ENCODE data around the gene VAPA.
A peak's percentile ranks its signal among the peaks of the same experiment; 100 is the strongest.
"Not testable (repeated sequence)": the region's sequence is repeated elsewhere in the genome, so short reads cannot be mapped to it uniquely, and the experiment has no call there.

Gene VAPA

DNA sequence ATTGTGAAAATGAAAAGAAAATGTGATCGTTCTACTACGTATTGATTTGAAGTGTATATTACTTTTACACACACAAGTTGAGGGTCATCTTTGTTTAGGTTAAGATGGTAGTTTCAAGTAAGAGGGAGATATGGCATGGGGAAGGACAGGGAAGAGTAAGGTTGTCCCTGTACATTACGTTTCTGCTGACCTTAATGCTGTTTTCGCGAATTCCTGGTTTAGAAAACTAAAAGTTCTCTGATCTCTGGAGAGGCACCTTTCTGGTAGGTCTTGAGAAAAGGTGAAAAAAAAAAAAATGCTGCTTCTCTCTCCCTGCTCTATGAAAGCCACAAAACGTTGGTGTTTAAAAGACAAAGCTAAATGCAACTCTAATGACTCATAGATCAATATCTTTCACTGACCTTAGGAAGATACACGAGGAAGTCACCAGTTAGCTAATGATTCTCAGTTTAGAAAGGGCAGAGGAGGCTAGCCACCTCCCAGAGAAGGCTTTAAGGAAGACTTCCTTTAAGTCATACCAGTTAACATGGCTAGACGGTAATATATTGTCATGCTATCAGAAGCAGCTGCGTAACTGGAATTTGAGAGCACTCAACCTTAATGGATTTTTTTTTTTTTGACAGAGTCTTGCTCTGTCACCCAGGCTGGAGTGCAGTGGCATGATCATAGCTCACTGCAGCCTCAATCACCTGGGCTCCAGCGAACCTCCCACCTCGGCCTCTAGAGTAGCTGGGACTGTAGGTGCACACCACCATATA, 14.8 kb upstream of the VAPA start:
- peaks cover 3% of the 10 kb centered on the region for H3K27me3 Mint-ChIP-seq (ENCODE audit: low read depth)

GRCh38 chr18:9899550-9899930, 14.3 kb upstream of the VAPA start:
- DNase-seq (ENCODE audit: low spot score); H3K27ac Mint-ChIP-seq; H3K36me3 Mint-ChIP-seq (ENCODE audit: low read depth); H3K4me3 Mint-ChIP-seq; H3K27me3 Mint-ChIP-seq (ENCODE audit: low read depth); H3K9me3 Mint-ChIP-seq: not testable (repeated sequence)
- peaks cover 31% of the 10 kb centered on the region for H3K4me1 Mint-ChIP-seq (ENCODE audit: low read depth)

More for the DNA sequence above, 14.8 kb upstream of the VAPA start:
- DNase-seq (ENCODE audit: low spot score): peak; percentile 47
- Mint-ChIP-seq H3K4me3 (peak overlapping the region; percentile 21), H3K27ac (peak overlapping the region; percentile 34), H3K4me1 (ENCODE audit: low read depth) (peaks cover 35% of the 10 kb centered on the region), H3K36me3 (ENCODE audit: low read depth) (no peaks in the 10 kb centered on the region), H3K9me3 (no peaks in the 10 kb centered on the region)

- peaks cover 22% of the 10 kb centered on the region for H3K4me1 Mint-ChIP-seq (ENCODE audit: low read depth)
- no peaks in the 10 kb centered on the region for H3K9me3 Mint-ChIP-seq
- peaks cover 8% of the 10 kb centered on the region for H3K27me3 Mint-ChIP-seq (ENCODE audit: low read depth)
- H3K27ac Mint-ChIP-seq: no peak overlapping the region
- no peaks in the 10 kb centered on the region for H3K36me3 Mint-ChIP-seq (ENCODE audit: low read depth)
- DNase-seq (ENCODE audit: low spot score): no peak
- H3K4me3 Mint-ChIP-seq: no peak overlapping the region
These were observed 13.1 kb upstream of the VAPA start for GRCh38 chr18:9900699-9901098.

GRCh38 chr18:9901377-9901776, 12.4 kb upstream of the VAPA start:
- no peak for DNase-seq (ENCODE audit: low spot score)
- Mint-ChIP-seq H3K4me3 (no peak overlapping the region), H3K27me3 (ENCODE audit: low read depth) (peaks cover 12% of the 10 kb centered on the region), H3K27ac (no peak overlapping the region), H3K4me1 (ENCODE audit: low read depth) (peaks cover 20% of the 10 kb centered on the region), H3K36me3 (ENCODE audit: low read depth) (no peaks in the 10 kb centered on the region), H3K9me3 (no peaks in the 10 kb centered on the region)

DNA sequence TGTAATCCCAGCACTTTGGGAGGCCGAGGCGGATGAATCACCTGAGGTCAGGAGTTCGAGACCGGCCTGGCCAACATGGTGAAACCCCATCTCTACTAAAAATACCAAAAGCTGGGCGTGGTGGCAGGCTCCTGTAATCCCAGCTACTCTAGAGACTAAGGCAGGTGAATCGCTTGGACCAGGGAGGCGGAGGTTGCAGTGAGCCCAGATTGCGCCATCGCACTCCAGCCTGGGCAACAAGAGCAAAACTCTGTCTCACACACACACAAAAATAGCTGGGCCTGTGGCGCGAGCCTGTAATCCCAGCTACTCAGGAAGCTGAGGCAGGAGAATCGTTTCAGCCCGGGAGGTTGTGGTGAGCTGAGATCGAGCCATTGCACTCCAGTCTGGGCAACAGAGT, 11.6 kb upstream of the VAPA start:
- H3K9me3 Mint-ChIP-seq; DNase-seq (ENCODE audit: low spot score); H3K27ac Mint-ChIP-seq; H3K36me3 Mint-ChIP-seq (ENCODE audit: low read depth); H3K4me3 Mint-ChIP-seq: not testable (repeated sequence)
- peaks cover 20% of the 10 kb centered on the region for H3K27me3 Mint-ChIP-seq (ENCODE audit: low read depth)
- H3K4me1 Mint-ChIP-seq (ENCODE audit: low read depth): peaks cover 20% of the 10 kb centered on the region

DNA sequence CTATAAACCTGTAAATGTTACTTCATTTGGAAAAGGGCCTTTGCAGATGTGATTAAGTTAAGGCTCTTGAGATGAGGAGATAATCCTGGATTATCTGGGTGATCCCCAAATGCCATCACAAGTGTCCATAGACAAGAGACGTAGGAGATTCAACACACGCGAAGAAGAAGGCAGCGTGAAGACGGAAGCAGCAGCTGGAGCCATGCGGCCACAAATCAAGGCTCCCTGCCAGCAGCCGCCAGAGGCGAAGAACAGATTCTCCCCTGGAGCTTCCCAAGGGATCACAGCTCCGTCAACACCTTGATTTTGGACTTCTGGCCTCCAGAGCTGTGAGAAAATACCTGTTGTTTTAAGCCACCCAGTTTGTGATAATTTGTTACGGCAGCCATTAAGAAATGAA, 11.0 kb upstream of the VAPA start:
- Mint-ChIP-seq H3K9me3 (no peaks in the 10 kb centered on the region), H3K27ac (no peak overlapping the region), H3K27me3 (ENCODE audit: low read depth) (peaks cover 24% of the 10 kb centered on the region), H3K4me1 (ENCODE audit: low read depth) (peaks cover 16% of the 10 kb centered on the region), H3K4me3 (no peak overlapping the region), H3K36me3 (ENCODE audit: low read depth) (no peaks in the 10 kb centered on the region)
- no peak for DNase-seq (ENCODE audit: low spot score)

- H3K36me3 Mint-ChIP-seq (ENCODE audit: low read depth): no peaks in the 10 kb centered on the region
- H3K27me3 Mint-ChIP-seq (ENCODE audit: low read depth): peaks cover 38% of the 10 kb centered on the region
- H3K4me3 Mint-ChIP-seq: no peak overlapping the region
- no peak for DNase-seq (ENCODE audit: low spot score)
- no peak overlapping the region for H3K27ac Mint-ChIP-seq
- H3K4me1 Mint-ChIP-seq (ENCODE audit: low read depth): peaks cover 1% of the 10 kb centered on the region
- no peaks in the 10 kb centered on the region for H3K9me3 Mint-ChIP-seq
These were observed 8.4 kb upstream of the VAPA start for GRCh38 chr18:9905401-9905922.

- no peak overlapping the region for H3K27ac Mint-ChIP-seq
- no peak overlapping the region for H3K4me3 Mint-ChIP-seq
- H3K9me3 Mint-ChIP-seq: no peaks in the 10 kb centered on the region
- H3K27me3 Mint-ChIP-seq (ENCODE audit: low read depth): peaks cover 38% of the 10 kb centered on the region
- H3K36me3 Mint-ChIP-seq (ENCODE audit: low read depth): no peaks in the 10 kb centered on the region
- DNase-seq (ENCODE audit: low spot score): no peak
- H3K4me1 Mint-ChIP-seq (ENCODE audit: low read depth): no peaks in the 10 kb centered on the region
These were observed 7.3 kb upstream of the VAPA start for GRCh38 chr18:9906481-9906880.

DNA sequence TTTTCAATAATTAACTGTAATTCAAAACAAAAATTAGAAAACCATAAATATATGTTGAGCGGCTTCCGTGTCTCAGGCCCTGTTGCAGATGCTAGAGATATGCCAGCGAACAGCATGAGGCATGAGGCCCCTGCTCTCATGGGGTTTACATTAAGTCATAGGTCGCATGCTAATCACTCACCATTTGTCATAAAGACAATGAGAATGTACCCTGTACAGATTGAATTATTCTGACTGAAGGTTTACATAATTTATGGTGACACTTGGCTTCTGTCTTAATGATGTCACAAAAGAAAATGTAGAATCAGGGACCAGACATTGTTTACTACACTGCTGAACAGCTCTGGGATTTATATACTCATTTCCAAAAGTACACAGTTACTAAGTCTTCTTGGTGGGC, 5.9 kb upstream of the VAPA start:
- no peak overlapping the region for H3K4me3 Mint-ChIP-seq
- peaks cover under 1% of the 10 kb centered on the region for H3K4me1 Mint-ChIP-seq (ENCODE audit: low read depth)
- no peak for DNase-seq (ENCODE audit: low spot score)
- no peak overlapping the region for H3K27ac Mint-ChIP-seq
- peaks cover 38% of the 10 kb centered on the region for H3K27me3 Mint-ChIP-seq (ENCODE audit: low read depth)
- no peaks in the 10 kb centered on the region for H3K9me3 Mint-ChIP-seq
- no peaks in the 10 kb centered on the region for H3K36me3 Mint-ChIP-seq (ENCODE audit: low read depth)

GRCh38 chr18:9910071-9910470, 3.7 kb upstream of the VAPA start:
- Mint-ChIP-seq H3K9me3 (no peaks in the 10 kb centered on the region), H3K27me3 (ENCODE audit: low read depth) (peaks cover 33% of the 10 kb centered on the region), H3K4me1 (ENCODE audit: low read depth) (peaks cover 6% of the 10 kb centered on the region)

GRCh38 chr18:9910661-9911060, 3.2 kb upstream of the VAPA start:
- H3K27me3 Mint-ChIP-seq (ENCODE audit: low read depth): peaks cover 30% of the 10 kb centered on the region
- no peak for DNase-seq (ENCODE audit: low spot score)
- H3K4me1 Mint-ChIP-seq (ENCODE audit: low read depth): peaks cover 11% of the 10 kb centered on the region
- no peak overlapping the region for H3K27ac Mint-ChIP-seq
- peaks cover under 1% of the 10 kb centered on the region for H3K36me3 Mint-ChIP-seq (ENCODE audit: low read depth)
- H3K4me3 Mint-ChIP-seq: no peak overlapping the region
- no peaks in the 10 kb centered on the region for H3K9me3 Mint-ChIP-seq

More at GRCh38 chr18:9910071-9910470, 3.7 kb upstream of the VAPA start:
- H3K36me3 Mint-ChIP-seq (ENCODE audit: low read depth): no peaks in the 10 kb centered on the region
- no peak overlapping the region for H3K4me3 Mint-ChIP-seq
- DNase-seq (ENCODE audit: low spot score): no peak
- no peak overlapping the region for H3K27ac Mint-ChIP-seq

- H3K27ac Mint-ChIP-seq: no peak overlapping the region
- peaks cover 17% of the 10 kb centered on the region for H3K4me1 Mint-ChIP-seq (ENCODE audit: low read depth)
- peaks cover 25% of the 10 kb centered on the region for H3K27me3 Mint-ChIP-seq (ENCODE audit: low read depth)
- H3K9me3 Mint-ChIP-seq: no peaks in the 10 kb centered on the region
- H3K4me3 Mint-ChIP-seq: no peak overlapping the region
- DNase-seq (ENCODE audit: low spot score): no peak
- peaks cover 1% of the 10 kb centered on the region for H3K36me3 Mint-ChIP-seq (ENCODE audit: low read depth)
These were observed 2.6 kb upstream of the VAPA start for GRCh38 chr18:9911226-9911625.

DNA sequence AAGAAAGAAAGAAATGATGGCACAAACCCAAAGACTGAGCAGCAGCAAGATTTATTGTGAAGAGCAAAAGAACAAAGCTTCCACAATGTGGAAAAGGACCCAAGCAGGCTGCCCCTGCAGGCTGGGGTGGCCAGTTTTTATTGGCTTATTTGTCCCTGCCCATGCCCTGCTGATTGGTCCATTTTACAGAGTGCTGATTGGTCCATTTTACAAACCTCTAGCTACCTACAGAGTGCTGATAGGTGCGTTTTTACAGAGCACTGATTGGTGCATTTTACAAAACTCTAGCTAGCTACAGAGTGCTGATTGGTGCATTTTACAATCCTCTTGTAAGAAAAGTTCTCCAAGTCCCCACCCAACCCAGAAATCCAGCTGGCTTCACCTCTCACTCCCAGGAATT, 1.5 kb upstream of the VAPA start:
- not testable (repeated sequence) for H3K27ac Mint-ChIP-seq; DNase-seq (ENCODE audit: low spot score); H3K36me3 Mint-ChIP-seq (ENCODE audit: low read depth); H3K9me3 Mint-ChIP-seq
- Mint-ChIP-seq H3K4me1 (ENCODE audit: low read depth) (peaks cover 22% of the 10 kb centered on the region), H3K27me3 (ENCODE audit: low read depth) (peaks cover 18% of the 10 kb centered on the region), H3K4me3 (peak overlapping the region; percentile 90)

DNA sequence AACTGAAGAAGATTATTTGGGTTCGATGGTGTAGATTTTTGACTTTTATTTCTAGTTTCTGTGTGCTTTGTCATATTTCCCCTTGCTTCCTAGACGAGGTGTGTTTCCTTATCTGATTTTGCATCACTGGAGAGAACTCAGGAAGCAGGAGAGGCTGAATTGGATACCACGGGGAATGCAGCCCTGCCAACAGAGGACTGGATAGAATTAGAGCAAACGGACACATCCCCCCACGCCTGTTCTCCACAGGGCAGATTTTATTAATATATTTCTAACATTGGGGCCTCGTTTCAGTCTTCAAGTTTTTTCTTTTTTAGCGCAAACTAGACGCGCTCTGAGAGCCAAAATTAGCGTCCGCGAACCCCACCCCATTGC, 678 bp upstream of the VAPA start:
- H3K9me3 Mint-ChIP-seq: no peaks in the 10 kb centered on the region
- H3K27ac Mint-ChIP-seq: peak overlapping the region; percentile 94
- peaks cover 22% of the 10 kb centered on the region for H3K4me1 Mint-ChIP-seq (ENCODE audit: low read depth)
- peak overlapping the region; percentile 90 for H3K4me3 Mint-ChIP-seq
- H3K27me3 Mint-ChIP-seq (ENCODE audit: low read depth): peaks cover 13% of the 10 kb centered on the region
- DNase-seq (ENCODE audit: low spot score): no peak
- H3K36me3 Mint-ChIP-seq (ENCODE audit: low read depth): peaks cover 1% of the 10 kb centered on the region

- Mint-ChIP-seq H3K27me3 (ENCODE audit: low read depth) (peaks cover 5% of the 10 kb centered on the region), H3K27ac (peak overlapping the region; percentile 84), H3K36me3 (ENCODE audit: low read depth) (peaks cover 1% of the 10 kb centered on the region), H3K4me1 (ENCODE audit: low read depth) (peaks cover 22% of the 10 kb centered on the region), H3K4me3 (peak overlapping the region; percentile 90), H3K9me3 (no peaks in the 10 kb centered on the region)
- no peak for DNase-seq (ENCODE audit: low spot score)
These were observed 443 bp downstream of the VAPA start for GRCh38 chr18:9914334-9914583.
